ENCODE data around the gene SLC9A7.

- TF ChIP-seq CTCF (conservative IDR thresholded peaks at IDR 0.05; ENCODE audit: low read depth, low read length) (no peak), EZH2 (IDR thresholded peaks at IDR 0.05; ENCODE audit: borderline replicate concordance, low read depth, low read length, poor library complexity, severe bottlenecking) (no peak)
Observed at GRCh38 chrX:46757052-46757451, 1.9 kb downstream of the SLC9A7 start.

All from A673 (cell line).